GM12878 (cell line): ENCODE data around the gene ZSWIM6.

Experiments used
- CTCF ChIP-seq, 3 experiments: IDR thresholded peaks in 2 of 3; conservative IDR thresholded peaks in 1 of 3; 2 replicates each; pipeline ENCODE4 v1.5.1; 2011; ENCODE audit warnings: low read depth in 3 of 3, low read length in 3 of 3, mild to moderate bottlenecking in 3 of 3, control low read depth in 2 of 3, moderate library complexity in 2 of 3, inconsistent platforms in 1 of 3, mixed read lengths in 1 of 3; ENCODE audit not compliant: control insufficient read depth in 2 of 3, insufficient read depth in 1 of 3; ENCODE audit errors: extremely low read depth in 1 of 3
- ESRRA ChIP-seq: IDR thresholded peaks from 2 replicates; pipeline ENCODE4 v1.6.1; 2012; ENCODE audit warnings: mild to moderate bottlenecking, low read length, improper control_type of control experiment
- FOXM1 ChIP-seq: IDR thresholded peaks from 2 replicates; pipeline ENCODE4 v1.6.1; 2012; ENCODE audit warnings: low read depth, mild to moderate bottlenecking, inconsistent platforms, low read length, moderate library complexity
- JUNB ChIP-seq: IDR thresholded peaks from 2 replicates; pipeline ENCODE4 v1.6.1; 2016; ENCODE audit warnings: antibody characterized with exemption, mild to moderate bottlenecking
- RBBP5 ChIP-seq: fragments of 200-600 bp; sonication (generic); conservative IDR thresholded peaks from 2 replicates; pipeline ENCODE4 v1.6.1; 2016
- TF ChIP-seq, protein P1 (sequence below): fragments of 450-650 bp; IDR thresholded peaks from 2 replicates; pipeline ENCODE4 v1.6.1; 2018; ENCODE audit warnings: mild to moderate bottlenecking, low read depth, moderate library complexity; ENCODE audit not compliant: partially characterized antibody
- TF ChIP-seq, protein P2 (sequence below): IDR thresholded peaks from 2 replicates; pipeline ENCODE4 v1.6.1; 2012; ENCODE audit warnings: improper control_type of control experiment, low read depth, low read length; ENCODE audit not compliant: insufficient replicate concordance

- TF ChIP-seq CTCF (IDR thresholded peaks at IDR 0.05 in 2 of 3, conservative IDR thresholded peaks at IDR 0.05 in 1 of 3; ENCODE audit: control insufficient read depth in 2 of 3, extremely low read depth in 1 of 3, insufficient read depth in 1 of 3, low read depth in 3 of 3, low read length in 3 of 3) (no peak), FOXM1 (no peak), RBBP5 (no peak), ESRRA (no peak), JUNB (no peak)
- TF ChIP-seq, protein P1, sequence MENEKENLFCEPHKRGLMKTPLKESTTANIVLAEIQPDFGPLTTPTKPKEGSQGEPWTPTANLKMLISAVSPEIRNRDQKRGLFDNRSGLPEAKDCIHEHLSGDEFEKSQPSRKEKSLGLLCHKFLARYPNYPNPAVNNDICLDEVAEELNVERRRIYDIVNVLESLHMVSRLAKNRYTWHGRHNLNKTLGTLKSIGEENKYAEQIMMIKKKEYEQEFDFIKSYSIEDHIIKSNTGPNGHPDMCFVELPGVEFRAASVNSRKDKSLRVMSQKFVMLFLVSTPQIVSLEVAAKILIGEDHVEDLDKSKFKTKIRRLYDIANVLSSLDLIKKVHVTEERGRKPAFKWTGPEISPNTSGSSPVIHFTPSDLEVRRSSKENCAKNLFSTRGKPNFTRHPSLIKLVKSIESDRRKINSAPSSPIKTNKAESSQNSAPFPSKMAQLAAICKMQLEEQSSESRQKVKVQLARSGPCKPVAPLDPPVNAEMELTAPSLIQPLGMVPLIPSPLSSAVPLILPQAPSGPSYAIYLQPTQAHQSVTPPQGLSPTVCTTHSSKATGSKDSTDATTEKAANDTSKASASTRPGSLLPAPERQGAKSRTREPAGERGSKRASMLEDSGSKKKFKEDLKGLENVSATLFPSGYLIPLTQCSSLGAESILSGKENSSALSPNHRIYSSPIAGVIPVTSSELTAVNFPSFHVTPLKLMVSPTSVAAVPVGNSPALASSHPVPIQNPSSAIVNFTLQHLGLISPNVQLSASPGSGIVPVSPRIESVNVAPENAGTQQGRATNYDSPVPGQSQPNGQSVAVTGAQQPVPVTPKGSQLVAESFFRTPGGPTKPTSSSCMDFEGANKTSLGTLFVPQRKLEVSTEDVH = no peak
- TF ChIP-seq, protein P2, sequence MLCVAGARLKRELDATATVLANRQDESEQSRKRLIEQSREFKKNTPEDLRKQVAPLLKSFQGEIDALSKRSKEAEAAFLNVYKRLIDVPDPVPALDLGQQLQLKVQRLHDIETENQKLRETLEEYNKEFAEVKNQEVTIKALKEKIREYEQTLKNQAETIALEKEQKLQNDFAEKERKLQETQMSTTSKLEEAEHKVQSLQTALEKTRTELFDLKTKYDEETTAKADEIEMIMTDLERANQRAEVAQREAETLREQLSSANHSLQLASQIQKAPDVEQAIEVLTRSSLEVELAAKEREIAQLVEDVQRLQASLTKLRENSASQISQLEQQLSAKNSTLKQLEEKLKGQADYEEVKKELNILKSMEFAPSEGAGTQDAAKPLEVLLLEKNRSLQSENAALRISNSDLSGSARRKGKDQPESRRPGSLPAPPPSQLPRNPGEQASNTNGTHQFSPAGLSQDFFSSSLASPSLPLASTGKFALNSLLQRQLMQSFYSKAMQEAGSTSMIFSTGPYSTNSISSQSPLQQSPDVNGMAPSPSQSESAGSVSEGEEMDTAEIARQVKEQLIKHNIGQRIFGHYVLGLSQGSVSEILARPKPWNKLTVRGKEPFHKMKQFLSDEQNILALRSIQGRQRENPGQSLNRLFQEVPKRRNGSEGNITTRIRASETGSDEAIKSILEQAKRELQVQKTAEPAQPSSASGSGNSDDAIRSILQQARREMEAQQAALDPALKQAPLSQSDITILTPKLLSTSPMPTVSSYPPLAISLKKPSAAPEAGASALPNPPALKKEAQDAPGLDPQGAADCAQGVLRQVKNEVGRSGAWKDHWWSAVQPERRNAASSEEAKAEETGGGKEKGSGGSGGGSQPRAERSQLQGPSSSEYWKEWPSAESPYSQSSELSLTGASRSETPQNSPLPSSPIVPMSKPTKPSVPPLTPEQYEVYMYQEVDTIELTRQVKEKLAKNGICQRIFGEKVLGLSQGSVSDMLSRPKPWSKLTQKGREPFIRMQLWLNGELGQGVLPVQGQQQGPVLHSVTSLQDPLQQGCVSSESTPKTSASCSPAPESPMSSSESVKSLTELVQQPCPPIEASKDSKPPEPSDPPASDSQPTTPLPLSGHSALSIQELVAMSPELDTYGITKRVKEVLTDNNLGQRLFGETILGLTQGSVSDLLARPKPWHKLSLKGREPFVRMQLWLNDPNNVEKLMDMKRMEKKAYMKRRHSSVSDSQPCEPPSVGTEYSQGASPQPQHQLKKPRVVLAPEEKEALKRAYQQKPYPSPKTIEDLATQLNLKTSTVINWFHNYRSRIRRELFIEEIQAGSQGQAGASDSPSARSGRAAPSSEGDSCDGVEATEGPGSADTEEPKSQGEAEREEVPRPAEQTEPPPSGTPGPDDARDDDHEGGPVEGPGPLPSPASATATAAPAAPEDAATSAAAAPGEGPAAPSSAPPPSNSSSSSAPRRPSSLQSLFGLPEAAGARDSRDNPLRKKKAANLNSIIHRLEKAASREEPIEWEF = no peak
Measured at GRCh38 chr5:61479850-61480614, 148.0 kb downstream of the ZSWIM6 start.
